ENCODE data around the gene CEMIP2. TPM values are rescaled to one million over a fixed set of nuclear protein-coding genes. Genes with fewer than 3 reads are reported as not detected.

CEMIP2 gene
- total RNA-seq, 3 donors from 2014 or later, result 79.0 to 144 (median 81.2) TPM

GRCh38 chr9:71795097-71795813, 26.9 kb upstream of the CEMIP2 start:
- no peaks in the 10 kb centered on the region for H3K9me3 ChIP-seq
- H3K36me3 ChIP-seq, result no peaks in the 10 kb centered on the region
- no peak overlapping the region for H3K4me3 ChIP-seq
- intact Hi-C loops (cut with DNase I; ENCODE audit: low total_unique reads), result no loop called here
- DNase-seq (ENCODE audit: low spot score in 2 of 2), result no peak
- H3K4me1 ChIP-seq, result no peaks in the 10 kb centered on the region
- no peak overlapping the region for H3K27ac ChIP-seq
- H3K27me3 ChIP-seq, result no peaks in the 10 kb centered on the region
- TF ChIP-seq CTCF (IDR thresholded peaks at IDR 0.05) (no peak), POLR2AphosphoS5 (IDR thresholded peaks at IDR 0.05) (no peak), POLR2A (IDR thresholded peaks at IDR 0.05) (no peak)

- no peak for DNase-seq (ENCODE audit: low spot score in 2 of 2)
- H3K27me3 ChIP-seq, result no peaks in the 10 kb centered on the region
- intact Hi-C loops (cut with DNase I; ENCODE audit: low total_unique reads), result no loop called here
- no peaks in the 10 kb centered on the region for H3K36me3 ChIP-seq
- H3K4me3 ChIP-seq, result no peak overlapping the region
- H3K27ac ChIP-seq, result no peak overlapping the region
- H3K9me3 ChIP-seq, result no peaks in the 10 kb centered on the region
- H3K4me1 ChIP-seq, result no peaks in the 10 kb centered on the region
- TF ChIP-seq POLR2AphosphoS5 (IDR thresholded peaks at IDR 0.05), result no peak
- no peak for TF ChIP-seq POLR2A (IDR thresholded peaks at IDR 0.05)
- TF ChIP-seq CTCF (IDR thresholded peaks at IDR 0.05), result no peak
Observed at GRCh38 chr9:71793386-71794105, 25.2 kb upstream of the CEMIP2 start.

- TF ChIP-seq POLR2AphosphoS5 (IDR thresholded peaks at IDR 0.05) (no peak), POLR2A (IDR thresholded peaks at IDR 0.05) (no peak), CTCF (IDR thresholded peaks at IDR 0.05) (no peak)
- no peaks in the 10 kb centered on the region for H3K27me3 ChIP-seq
- intact Hi-C loops (cut with DNase I; ENCODE audit: low total_unique reads), result no loop called here
- no peaks in the 10 kb centered on the region for H3K9me3 ChIP-seq
- H3K36me3 ChIP-seq, result no peaks in the 10 kb centered on the region
- H3K4me1 ChIP-seq, result no peaks in the 10 kb centered on the region
- no peak overlapping the region for H3K4me3 ChIP-seq
- no peak for DNase-seq (ENCODE audit: low spot score in 2 of 2)
- H3K27ac ChIP-seq, result no peak overlapping the region
Observed at GRCh38 chr9:71791875-71792274, 23.6 kb upstream of the CEMIP2 start.

GRCh38 chr9:71790296-71790695, 22.0 kb upstream of the CEMIP2 start:
- intact Hi-C loops (cut with DNase I; ENCODE audit: low total_unique reads), result no loop called here
- Histone ChIP-seq H3K4me1 (no peaks in the 10 kb centered on the region), H3K27me3 (no peaks in the 10 kb centered on the region), H3K27ac (no peak overlapping the region), H3K36me3 (no peaks in the 10 kb centered on the region), H3K4me3 (no peak overlapping the region), H3K9me3 (no peaks in the 10 kb centered on the region)
- no peak for TF ChIP-seq POLR2AphosphoS5 (IDR thresholded peaks at IDR 0.05)
- no peak for TF ChIP-seq CTCF (IDR thresholded peaks at IDR 0.05)
- TF ChIP-seq POLR2A (IDR thresholded peaks at IDR 0.05), result no peak
- DNase-seq (ENCODE audit: low spot score in 2 of 2), result no peak

GRCh38 chr9:71783120-71783523, 14.8 kb upstream of the CEMIP2 start:
- intact Hi-C loops (cut with DNase I; ENCODE audit: low total_unique reads), result loop anchor here (5.0 kb wide), 1 partner anchor 1251 kb away; no protein-coding TSS in a partner anchor
- H3K9me3 ChIP-seq, result no peaks in the 10 kb centered on the region
- peak overlapping the region in 1 of 2 donors; percentile 19 for H3K27ac ChIP-seq
- H3K4me3 ChIP-seq, result peak overlapping the region in 1 of 3 donors; percentile 30
- no peaks in the 10 kb centered on the region for H3K36me3 ChIP-seq
- no peaks in the 10 kb centered on the region for H3K4me1 ChIP-seq
- H3K27me3 ChIP-seq, result no peaks in the 10 kb centered on the region
- DNase-seq (ENCODE audit: low spot score in 2 of 2), result peak in 1 of 2 donors; percentile 39
- TF ChIP-seq POLR2A (IDR thresholded peaks at IDR 0.05) (no peak), POLR2AphosphoS5 (IDR thresholded peaks at IDR 0.05) (no peak), CTCF (IDR thresholded peaks at IDR 0.05) (no peak)
